Ishikawa (cell line): ENCODE results near the gene ARHGAP5.

ENCODE experiments used
- CEBPB ChIP-seq: IDR thresholded peaks from 2 replicates; pipeline ENCODE4 v1.6.1; 2012
- CREB1 ChIP-seq: IDR thresholded peaks from 2 replicates; pipeline ENCODE4 v1.6.1; 2012; ENCODE audit warnings: low read depth
- EGR1 ChIP-seq: IDR thresholded peaks from 2 replicates; pipeline ENCODE4 v1.6.1; 2012
- EP300 ChIP-seq: IDR thresholded peaks from 2 replicates; pipeline ENCODE4 v1.6.1; 2012; ENCODE audit warnings: borderline replicate concordance
- FOXM1 ChIP-seq: IDR thresholded peaks from 2 replicates; pipeline ENCODE4 v1.6.1; 2012; ENCODE audit warnings: low read depth, borderline replicate concordance
- MAX ChIP-seq: IDR thresholded peaks from 2 replicates; pipeline ENCODE4 v1.6.1; 2012
- NFIC ChIP-seq: IDR thresholded peaks from 2 replicates; pipeline ENCODE4 v1.6.1; 2012
- RAD21 ChIP-seq: IDR thresholded peaks from 2 replicates; pipeline ENCODE4 v1.6.1; 2012; ENCODE audit warnings: low read depth
- REST ChIP-seq: IDR thresholded peaks from 2 replicates; pipeline ENCODE4 v1.6.1; 2012; ENCODE audit warnings: low read depth, mild to moderate bottlenecking
- TAF1 ChIP-seq: IDR thresholded peaks from 2 replicates; pipeline ENCODE4 v1.6.1; 2012; ENCODE audit warnings: low read depth, mild to moderate bottlenecking
- TCF12 ChIP-seq: IDR thresholded peaks from 2 replicates; pipeline ENCODE4 v1.6.1; 2012; ENCODE audit warnings: low read depth
- TEAD4 ChIP-seq: IDR thresholded peaks from 2 replicates; pipeline ENCODE4 v1.6.1; 2012
- USF1 ChIP-seq: IDR thresholded peaks from 2 replicates; pipeline ENCODE4 v1.6.1; 2012
- YY1 ChIP-seq: IDR thresholded peaks from 2 replicates; pipeline ENCODE4 v1.6.1; 2012; ENCODE audit warnings: low read depth
- ZBTB7A ChIP-seq: IDR thresholded peaks from 2 replicates; pipeline ENCODE4 v1.6.1; 2012; ENCODE audit warnings: low read depth

Gene ARHGAP5

GRCh38 chr14:32203928-32204357, 126.8 kb downstream of the ARHGAP5 start:
- TF ChIP-seq TCF12 (no peak), RAD21 (no peak), YY1 (0 out of 2 replicates have a peak, but pooled peaks have one; percentile 19), MAX (0 out of 2 replicates have a peak, but pooled peaks have one; percentile 3)

- no peak for TF ChIP-seq RAD21
- peak; percentile 60; the same call in 1 of the 2 replicates for TF ChIP-seq CEBPB
Observed at GRCh38 chr14:32205554-32205953, 128.4 kb downstream of the ARHGAP5 start.

GRCh38 chr14:32205984-32206383, 128.9 kb downstream of the ARHGAP5 start:
- no peak for TF ChIP-seq NFIC
- no peak for TF ChIP-seq REST
- TF ChIP-seq TCF12 = no peak
- no peak for TF ChIP-seq CEBPB
- TF ChIP-seq YY1 = no peak
- no peak for TF ChIP-seq USF1
- no peak for TF ChIP-seq ZBTB7A
- TF ChIP-seq CREB1 = no peak
- no peak for TF ChIP-seq EP300
- TF ChIP-seq RAD21 = no peak
- TF ChIP-seq MAX = no peak
- no peak for TF ChIP-seq TAF1
- no peak for TF ChIP-seq EGR1
- TF ChIP-seq FOXM1 = no peak
- TF ChIP-seq TEAD4 = no peak

- no peak for TF ChIP-seq ZBTB7A
- TF ChIP-seq NFIC = no peak
- TF ChIP-seq CEBPB = no peak
- TF ChIP-seq TAF1 = no peak
- no peak for TF ChIP-seq TCF12
- TF ChIP-seq CREB1 = no peak
- no peak for TF ChIP-seq YY1
- no peak for TF ChIP-seq TEAD4
- TF ChIP-seq REST = no peak
Observed at GRCh38 chr14:32206552-32206951, 129.4 kb downstream of the ARHGAP5 start.

- TF ChIP-seq NFIC (no peak), FOXM1 (no peak), TCF12 (no peak), CREB1 (no peak), CEBPB (no peak), EP300 (no peak), TAF1 (no peak), TEAD4 (no peak), RAD21 (no peak)
Observed at GRCh38 chr14:32208490-32208889, 131.4 kb downstream of the ARHGAP5 start.
